ENCODE measurements around the gene IFTAP.

GRCh38 chr11:36608491-36609199, 14.3 kb downstream of the IFTAP start:
- no peak for TF ChIP-seq POLR2A (IDR thresholded peaks at IDR 0.05; ENCODE audit: low read depth, low read length)
- TF ChIP-seq POLR2AphosphoS5 (IDR thresholded peaks at IDR 0.05; ENCODE audit: low read depth, low read length), result no peak

Measured in GM12892 (cell line).